IMR-90 (cell line): ENCODE measurements around the gene FGD3.

Experiments
- CHD1 ChIP-seq: IDR thresholded peaks from 2 replicates; pipeline ENCODE4 v1.6.1; 2012; ENCODE audit warnings: low read depth, low read length, improper control_type of control experiment
- RAD21 ChIP-seq: IDR thresholded peaks from 2 replicates; pipeline ENCODE4 v1.6.1; 2012; ENCODE audit warnings: low read length, improper control_type of control experiment

DNA sequence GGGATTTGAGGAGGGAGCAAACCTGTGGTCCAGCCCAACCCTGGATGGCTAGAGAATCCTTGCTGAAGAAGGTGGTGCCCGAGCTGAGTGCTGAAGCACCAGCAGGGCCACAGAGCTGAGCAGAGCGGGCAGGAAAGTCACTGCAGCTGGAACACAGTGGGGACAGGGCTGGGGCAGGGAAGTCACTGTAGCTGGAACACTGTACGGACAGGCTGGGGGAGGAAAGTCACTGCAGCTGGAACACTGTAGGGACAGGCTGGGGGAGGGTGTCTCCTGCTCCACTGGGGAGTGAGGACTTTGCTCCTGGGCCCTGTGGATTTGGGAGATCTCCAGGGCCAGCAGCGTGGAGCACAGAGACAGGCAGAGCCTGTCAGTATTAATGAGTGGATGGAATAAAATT lies 102.2 kb downstream of the FGD3 start:
- TF ChIP-seq CHD1 (no peak), RAD21 (no peak)
